ENCODE data around the gene ROBO1. TPM values are rescaled to one million over a fixed set of nuclear protein-coding genes. Genes with fewer than 3 reads are reported as not detected.

ROBO1 gene
- total and polyA plus RNA-seq, 2 of the 8 experiments (the other 6 are each of a cell fraction or from before 2014, with no cell fraction given): 51.4 to 91.0 TPM

- Histone ChIP-seq H3K4ac (replicated peaks; ENCODE audit: insufficient read length, low read depth, low read length) (no peak overlapping the region), H3K79me2 (ENCODE audit: control insufficient read depth in 1 of 2, insufficient read depth in 2 of 2, low read length in 2 of 2) (no peaks in the 10 kb centered on the region), H2BK20ac (ENCODE audit: low read length) (no peak overlapping the region), H3K27ac (ENCODE audit: low read depth, low read length) (no peak overlapping the region), H3K36me3 (ENCODE audit: control insufficient read depth in 2 of 4, insufficient read depth in 4 of 4, low read length in 3 of 4) (peaks cover 0 to 8% (median 1%) of the 10 kb centered on the region in 4 experiments; a peak in 3 of 8 replicates), H4K20me1 (replicated peaks in 1 of 2; ENCODE audit: control insufficient read depth in 1 of 2, insufficient read depth in 2 of 2, low read length in 2 of 2) (no peaks in the 10 kb centered on the region), H3K18ac (ENCODE audit: extremely low read depth, low read length) (no peak overlapping the region), H2AK5ac (ENCODE audit: low read depth, low read length) (no peak overlapping the region), H4K8ac (ENCODE audit: extremely low read depth, insufficient read depth, low read length) (no peak overlapping the region), H3K23me2 (ENCODE audit: low read depth, low read length) (no peaks in the 10 kb centered on the region), H3K79me1 (ENCODE audit: low read depth, low read length) (no peaks in the 10 kb centered on the region), H3K4me3 (ENCODE audit: extremely low read depth in 1 of 4, insufficient read depth in 2 of 4, low read depth in 3 of 4, low read length in 4 of 4) (no peak overlapping the region), H3K9me3 (ENCODE audit: insufficient read depth in 2 of 2, low read depth in 1 of 2, low read length in 1 of 2) (peaks cover 14 to 20% of the 10 kb centered on the region in 2 experiments), H3K4me2 (ENCODE audit: insufficient read depth in 1 of 2, low read depth in 2 of 2, low read length in 2 of 2) (no peak overlapping the region), H2BK120ac (replicated peaks; ENCODE audit: low read depth, low read length) (no peak overlapping the region), H3K9ac (replicated peaks in 1 of 4; ENCODE audit: extremely low read depth in 1 of 4, low read depth in 3 of 4, low read length in 3 of 4) (no peak overlapping the region), H3K56ac (replicated peaks; ENCODE audit: insufficient read length, low read depth, low read length) (no peak overlapping the region), H2BK12ac (ENCODE audit: low read depth, low read length) (no peak overlapping the region), H3K14ac (ENCODE audit: insufficient read length) (no peak overlapping the region), H4K91ac (replicated peaks; ENCODE audit: insufficient read length, low read length) (no peak overlapping the region), H2BK15ac (ENCODE audit: low read length) (no peak overlapping the region), H3K23ac (ENCODE audit: insufficient read length) (no peak overlapping the region), H3K4me1 (replicated peaks in 1 of 4; ENCODE audit: control insufficient read depth in 3 of 4, insufficient read depth in 4 of 4, low read length in 3 of 4) (no peaks in the 10 kb centered on the region), H2BK5ac (ENCODE audit: low read depth, low read length) (no peak overlapping the region), H2AFZ (ENCODE audit: low read length) (no peak overlapping the region), H3K27me3 (replicated peaks in 1 of 4; ENCODE audit: control insufficient read depth in 3 of 4, extremely low read depth in 1 of 4, insufficient read depth in 3 of 4, low read length in 3 of 4) (no peaks in the 10 kb centered on the region), H4K5ac (ENCODE audit: insufficient read length, low read depth, low read length) (no peak overlapping the region)
- ChIA-PET CTCF (ENCODE audit: partially characterized antibody) (no interaction called here), POLR2A (ENCODE audit: partially characterized antibody) (no interaction called here)
- 87% methylated on average over 3 of the region's 3 CpGs; no CpG with 5 or more reads in 1 of the 2 experiments for WGBS, 2 experiments (ENCODE audit: extremely low coverage in 1 of 2, insufficient coverage in 1 of 2, insufficient read length in 1 of 2, insufficient replicate concordance in 2 of 2, low coverage in 1 of 2, low lambda C conversion rate in 2 of 2, missing lambda C conversion rate in 1 of 2)
- FAIRE-seq (no peak), DNase-seq (ENCODE audit: low read depth in 1 of 2, low spot score in 2 of 2) (no peak)
- TF ChIP-seq EGR1 (IDR thresholded peaks at IDR 0.05; ENCODE audit: borderline replicate concordance, low read depth, low read length) (no peak), SP1 (IDR thresholded peaks at IDR 0.05; ENCODE audit: low read depth, low read length) (no peak), JUND (IDR thresholded peaks at IDR 0.05; ENCODE audit: low read length) (no peak), BACH1 (IDR thresholded peaks at IDR 0.05; ENCODE audit: low read length) (no peak), CHD1 (IDR thresholded peaks at IDR 0.05; ENCODE audit: low read depth, low read length) (no peak), CBX5 (IDR thresholded peaks at IDR 0.05; ENCODE audit: low read depth, low read length) (no peak)
Observed at GRCh38 chr3:79339846-79340245, 428.0 kb downstream of the ROBO1 start.
